ENCODE results near the gene NOL11. TPM values are rescaled to one million over a fixed set of nuclear protein-coding genes. Genes with fewer than 3 reads are reported as not detected.
"Not testable (repeated sequence)": the region's sequence is repeated elsewhere in the genome, so short reads cannot be mapped to it uniquely, and the experiment has no call there.

The NOL11 gene
- total RNA-seq, 2 donors from 2014 or later, result 46.1 to 75.4 TPM

DNA sequence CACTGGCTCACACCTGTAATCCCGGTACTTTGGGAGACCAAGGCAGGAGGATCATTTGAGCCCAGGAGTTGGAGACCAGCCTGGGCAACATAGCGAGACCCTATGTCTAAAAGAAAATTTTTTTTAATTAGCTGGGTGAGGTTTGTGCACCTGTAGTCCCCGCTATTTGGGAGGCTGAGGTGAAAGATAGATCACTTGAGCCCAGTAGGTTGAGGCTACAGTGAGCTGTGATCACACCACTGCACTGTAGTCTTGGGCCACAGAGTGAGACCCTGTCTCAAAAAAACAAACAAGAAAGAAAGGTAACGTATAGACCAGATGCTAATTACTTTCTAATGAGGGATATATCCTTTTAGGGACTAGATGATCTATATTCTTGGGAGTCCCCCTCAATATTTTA, 8.1 kb downstream of the NOL11 start:
- Mint-ChIP-seq H3K4me1 (peaks cover 12% of the 10 kb centered on the region), H3K36me3 (ENCODE audit: low read depth) (peaks cover 100% of the 10 kb centered on the region), H3K9me3 (no peaks in the 10 kb centered on the region), H3K4me3 (peak overlapping the region; percentile 30), H3K27ac (peak overlapping the region; percentile 65), H3K27me3 (no peaks in the 10 kb centered on the region)
- no peak for ATAC-seq (replicated peaks)

DNA sequence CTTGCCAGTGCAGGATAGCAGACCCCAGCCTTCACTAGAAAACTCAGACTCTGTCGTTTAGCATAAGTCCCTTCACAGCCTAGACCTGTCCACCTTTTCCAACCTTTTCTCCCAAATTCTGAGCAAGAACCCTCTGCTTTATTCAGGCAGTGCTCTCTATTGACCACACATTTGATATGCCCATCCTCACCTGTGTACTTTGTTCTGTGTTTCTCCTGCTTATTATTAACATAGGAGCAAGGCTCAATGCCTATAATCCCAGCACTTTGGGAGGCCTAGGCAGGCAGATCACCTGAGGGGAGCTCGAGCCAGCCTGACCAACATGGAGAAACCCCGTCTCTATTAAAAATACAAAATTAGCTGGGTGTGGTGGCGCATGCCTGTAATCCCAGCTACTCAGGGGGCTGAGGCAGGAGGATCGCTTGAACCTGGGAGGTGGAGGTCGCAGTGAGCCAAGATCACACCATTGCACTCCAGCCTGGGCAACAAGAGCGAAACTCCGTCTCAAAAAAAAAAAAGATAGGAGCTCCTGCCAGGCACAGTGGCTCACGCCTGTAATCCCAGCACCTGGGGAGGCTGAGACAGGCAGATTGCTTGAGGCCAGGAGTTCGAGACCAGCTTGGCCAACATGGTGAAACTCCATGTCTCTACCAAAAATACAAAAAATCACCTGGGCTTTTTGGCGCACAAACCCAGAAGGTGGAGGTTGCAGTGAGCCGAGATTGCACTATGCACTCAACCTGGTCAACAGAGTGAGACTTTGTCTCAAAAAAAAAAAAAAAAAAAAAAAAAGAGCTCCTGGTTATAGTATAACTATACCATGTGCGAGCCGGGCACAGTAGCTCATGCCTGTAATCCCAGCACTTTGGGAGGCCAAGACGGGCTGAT, 9.7 kb downstream of the NOL11 start:
- peaks cover 12% of the 10 kb centered on the region for H3K4me1 Mint-ChIP-seq
- H3K27ac Mint-ChIP-seq, result peak overlapping the region; percentile 12
- not testable (repeated sequence) for H3K27me3 Mint-ChIP-seq; H3K4me3 Mint-ChIP-seq; ATAC-seq (replicated peaks); H3K9me3 Mint-ChIP-seq
- peaks cover 100% of the 10 kb centered on the region for H3K36me3 Mint-ChIP-seq (ENCODE audit: low read depth)

DNA sequence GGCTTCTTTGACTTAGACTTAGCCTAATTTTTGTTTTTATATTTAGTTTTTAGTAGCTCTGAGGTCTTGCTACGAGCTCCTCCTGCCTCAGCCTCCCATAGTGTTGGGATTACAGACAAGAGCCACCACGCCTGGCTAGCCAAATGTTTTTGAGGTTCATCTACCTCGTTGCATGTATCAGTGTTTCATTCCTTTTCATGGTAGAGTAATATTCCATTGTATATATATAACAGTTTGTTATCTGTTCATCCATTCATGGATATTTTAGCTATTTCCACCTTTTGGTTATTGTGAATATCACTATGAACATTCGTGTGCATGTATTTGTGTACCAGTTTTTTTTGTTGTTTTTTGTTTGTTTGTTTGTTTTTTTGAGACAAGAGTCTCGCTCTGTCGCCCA, 12.2 kb downstream of the NOL11 start:
- peaks cover 23% of the 10 kb centered on the region for H3K4me1 Mint-ChIP-seq
- H3K9me3 Mint-ChIP-seq, result no peaks in the 10 kb centered on the region
- H3K27me3 Mint-ChIP-seq, result no peaks in the 10 kb centered on the region
- no peak overlapping the region for H3K27ac Mint-ChIP-seq
- H3K36me3 Mint-ChIP-seq (ENCODE audit: low read depth), result peaks cover 100% of the 10 kb centered on the region
- no peak for ATAC-seq (replicated peaks)
- H3K4me3 Mint-ChIP-seq, result no peak overlapping the region

DNA sequence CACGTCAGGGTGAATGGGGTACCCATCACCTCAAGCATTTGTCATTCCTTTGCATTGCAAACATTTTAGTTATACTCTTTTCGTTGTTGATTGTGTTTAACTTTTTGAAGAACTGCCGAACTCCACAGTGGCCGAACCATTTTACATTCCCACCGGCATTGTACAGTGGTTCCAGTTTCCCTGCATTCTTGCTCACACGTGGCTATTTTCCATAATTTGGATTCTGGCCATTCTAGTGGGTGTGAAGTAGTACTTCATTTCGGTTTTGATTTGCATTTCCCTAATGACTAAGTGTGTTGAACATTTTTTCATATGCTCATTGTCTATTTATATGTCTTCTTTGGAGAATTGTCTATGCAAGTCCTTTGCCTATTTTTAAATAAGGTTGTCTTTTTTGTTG, 13.0 kb downstream of the NOL11 start:
- Mint-ChIP-seq H3K36me3 (ENCODE audit: low read depth) (peaks cover 100% of the 10 kb centered on the region), H3K4me3 (no peak overlapping the region), H3K27ac (no peak overlapping the region)

DNA sequence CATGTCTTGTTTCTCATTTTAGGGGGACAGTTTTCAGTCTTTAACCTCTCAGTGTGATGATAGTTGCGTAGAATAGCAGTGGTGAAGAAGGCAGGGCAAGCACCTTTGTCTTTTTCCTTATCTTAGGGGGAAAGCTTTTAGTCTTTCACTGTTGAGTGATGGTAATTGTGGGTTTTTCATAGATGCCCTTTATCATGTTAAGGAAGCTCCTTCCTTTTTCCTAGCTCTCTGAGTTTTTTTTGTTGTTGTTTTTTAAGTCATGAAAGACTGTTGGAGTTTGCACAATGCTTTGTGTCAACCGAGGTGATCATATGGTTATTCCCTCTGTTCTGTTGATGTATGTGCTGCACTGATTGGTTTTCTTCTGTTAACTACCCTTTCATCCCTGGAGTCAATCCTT, 15.7 kb downstream of the NOL11 start:
- Mint-ChIP-seq H3K36me3 (ENCODE audit: low read depth) (peaks cover 100% of the 10 kb centered on the region), H3K27ac (peak overlapping the region; percentile 56), H3K9me3 (no peaks in the 10 kb centered on the region), H3K4me3 (no peak overlapping the region), H3K27me3 (no peaks in the 10 kb centered on the region), H3K4me1 (peaks cover 11% of the 10 kb centered on the region)
- ATAC-seq (replicated peaks), result no peak

More for the DNA sequence above, 13.0 kb downstream of the NOL11 start:
- H3K9me3 Mint-ChIP-seq, result no peaks in the 10 kb centered on the region
- ATAC-seq (replicated peaks), result no peak
- peaks cover 16% of the 10 kb centered on the region for H3K4me1 Mint-ChIP-seq
- H3K27me3 Mint-ChIP-seq, result no peaks in the 10 kb centered on the region

DNA sequence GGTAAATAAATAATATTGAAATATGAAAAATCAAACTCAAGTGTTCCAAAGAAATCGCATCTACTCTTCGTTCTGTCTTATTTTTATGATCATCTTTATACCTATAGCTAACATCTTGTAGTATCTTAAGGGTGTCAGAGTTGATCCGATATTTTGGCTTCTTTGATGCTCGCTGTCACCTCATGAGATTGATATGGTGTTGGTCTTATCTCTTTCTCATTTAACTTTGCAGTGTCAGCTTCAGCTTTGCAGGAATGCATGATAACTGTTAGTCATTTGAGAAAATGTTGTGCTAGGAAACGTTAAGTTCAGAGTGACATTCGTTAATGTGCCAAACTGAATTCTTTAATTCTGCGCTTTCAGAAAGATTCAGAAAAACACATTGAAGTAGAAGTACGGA, 19.4 kb downstream of the NOL11 start:
- no peak for ATAC-seq (replicated peaks)
- Mint-ChIP-seq H3K4me3 (no peak overlapping the region), H3K36me3 (ENCODE audit: low read depth) (peaks cover 98% of the 10 kb centered on the region), H3K9me3 (no peaks in the 10 kb centered on the region), H3K27ac (no peak overlapping the region), H3K27me3 (no peaks in the 10 kb centered on the region), H3K4me1 (peaks cover 11% of the 10 kb centered on the region)

DNA sequence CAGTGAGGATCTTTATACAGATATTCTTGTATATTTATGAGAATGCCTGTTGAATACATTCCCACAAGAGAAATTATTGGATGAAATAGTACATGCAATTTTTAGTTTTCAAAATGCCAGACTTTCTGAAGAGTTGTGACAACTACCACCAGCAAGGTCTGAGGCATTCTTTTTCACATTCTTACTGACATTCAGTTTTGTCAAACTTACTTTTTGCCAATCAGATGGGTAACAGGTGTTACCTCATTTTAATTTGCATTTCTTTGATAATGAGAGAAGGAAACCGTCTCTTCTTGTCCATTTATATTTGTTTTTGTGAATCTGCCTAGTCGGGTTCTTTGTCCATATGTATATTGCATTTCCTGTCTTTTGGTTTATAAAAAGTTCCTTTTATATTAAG, 24.3 kb downstream of the NOL11 start:
- no peak for ATAC-seq (replicated peaks)
- Mint-ChIP-seq H3K4me1 (no peaks in the 10 kb centered on the region), H3K27ac (no peak overlapping the region), H3K27me3 (no peaks in the 10 kb centered on the region), H3K9me3 (no peaks in the 10 kb centered on the region), H3K36me3 (ENCODE audit: low read depth) (peaks cover 98% of the 10 kb centered on the region), H3K4me3 (no peak overlapping the region)

DNA sequence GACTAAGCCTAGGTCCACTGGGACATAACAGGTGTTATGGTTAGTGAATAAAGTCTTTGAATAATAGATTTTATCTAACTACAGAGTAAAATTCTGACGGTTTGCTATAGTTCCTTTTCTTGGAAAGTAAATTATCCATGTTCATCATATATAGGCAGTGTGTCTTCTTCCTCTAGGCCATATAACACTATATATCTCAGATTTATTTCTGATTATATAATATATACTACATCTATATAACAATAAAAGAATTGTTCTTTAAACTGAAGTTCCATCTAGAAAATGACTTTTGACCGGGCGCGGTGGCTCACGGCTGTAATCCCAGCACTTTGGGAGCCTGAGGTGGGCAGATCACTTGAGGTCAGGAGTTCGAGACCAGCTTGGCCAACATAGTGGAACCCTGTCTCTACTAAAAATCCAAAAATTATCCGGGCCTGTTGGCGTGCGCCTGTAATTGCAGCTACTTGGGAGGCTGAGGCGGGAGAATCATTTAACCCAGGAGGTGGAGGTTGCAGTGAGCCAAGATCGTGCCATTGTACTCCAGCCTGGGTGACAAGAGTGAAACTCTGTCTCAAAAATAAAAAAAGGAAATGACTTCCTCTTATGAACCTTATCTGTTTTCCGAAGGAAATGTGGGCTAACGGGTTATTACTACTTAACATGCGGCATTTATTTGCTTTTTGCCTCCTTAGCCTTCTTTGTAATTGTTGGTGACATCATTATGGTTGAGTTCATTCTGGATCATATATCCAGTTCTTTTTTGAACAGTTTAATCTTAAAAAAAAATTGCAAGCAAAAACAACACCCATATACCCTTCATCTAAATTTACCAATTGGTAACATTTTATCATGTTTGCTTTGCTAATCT, 29.2 kb downstream of the NOL11 start:
- Mint-ChIP-seq H3K27ac (peak overlapping the region; percentile 56), H3K27me3 (no peaks in the 10 kb centered on the region), H3K36me3 (ENCODE audit: low read depth) (peaks cover 92% of the 10 kb centered on the region), H3K9me3 (no peaks in the 10 kb centered on the region), H3K4me1 (no peaks in the 10 kb centered on the region), H3K4me3 (no peak overlapping the region)
- ATAC-seq (replicated peaks), result no peak

DNA sequence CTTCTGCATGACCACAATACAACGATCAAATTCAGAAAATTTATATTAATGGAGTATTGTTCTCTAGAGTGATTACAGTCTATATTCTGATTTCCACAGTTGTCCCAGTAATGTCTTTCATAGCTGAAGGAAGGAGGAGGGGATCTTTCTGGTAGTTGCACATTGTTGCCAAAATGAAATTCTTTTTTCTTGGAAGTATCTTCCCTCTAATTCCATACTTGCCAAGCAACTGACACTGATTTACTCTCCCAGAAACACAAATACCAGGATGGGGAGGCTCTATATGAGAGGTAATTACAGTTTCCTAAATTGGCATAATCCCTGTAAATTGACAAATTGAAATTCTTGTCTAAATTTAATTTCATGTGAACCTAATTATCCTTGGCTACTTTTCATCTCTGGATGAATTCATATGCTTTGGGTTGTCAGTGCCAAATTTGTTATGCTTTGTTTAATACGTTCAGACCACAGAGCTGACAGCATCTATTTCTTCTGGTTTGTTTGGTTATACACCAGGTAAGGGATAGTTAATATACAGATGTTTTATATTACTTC, 30.0 kb downstream of the NOL11 start:
- H3K36me3 Mint-ChIP-seq (ENCODE audit: low read depth), result peaks cover 84% of the 10 kb centered on the region
- no peak for ATAC-seq (replicated peaks)
- H3K27me3 Mint-ChIP-seq, result no peaks in the 10 kb centered on the region
- H3K9me3 Mint-ChIP-seq, result no peaks in the 10 kb centered on the region
- H3K27ac Mint-ChIP-seq, result peak overlapping the region; percentile 56
- H3K4me3 Mint-ChIP-seq, result no peak overlapping the region
- H3K4me1 Mint-ChIP-seq, result no peaks in the 10 kb centered on the region

DNA sequence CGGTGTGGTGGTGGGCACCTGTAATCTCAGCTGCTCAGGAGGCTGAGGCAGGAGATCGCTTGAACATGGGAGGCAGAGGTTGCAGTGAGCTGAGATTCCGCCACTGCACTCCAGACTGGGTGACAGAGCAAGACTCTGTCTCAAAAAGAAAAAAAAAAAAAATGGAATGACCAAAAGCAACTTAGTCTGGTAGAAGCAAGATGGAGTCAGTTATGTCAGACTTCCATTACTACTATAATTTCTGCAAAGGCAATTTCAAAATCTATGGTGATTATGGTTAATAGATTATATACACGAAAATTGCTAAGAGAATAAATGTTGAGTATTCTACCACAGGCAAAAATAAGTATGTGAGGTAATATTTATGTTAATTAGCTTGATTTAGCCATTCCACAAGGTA, 32.3 kb downstream of the NOL11 start:
- H3K27ac Mint-ChIP-seq, result no peak overlapping the region
- H3K27me3 Mint-ChIP-seq, result no peaks in the 10 kb centered on the region
- H3K4me1 Mint-ChIP-seq, result no peaks in the 10 kb centered on the region
- H3K9me3 Mint-ChIP-seq, result no peaks in the 10 kb centered on the region
- H3K36me3 Mint-ChIP-seq (ENCODE audit: low read depth), result peaks cover 67% of the 10 kb centered on the region
- no peak overlapping the region for H3K4me3 Mint-ChIP-seq
- no peak for ATAC-seq (replicated peaks)

DNA sequence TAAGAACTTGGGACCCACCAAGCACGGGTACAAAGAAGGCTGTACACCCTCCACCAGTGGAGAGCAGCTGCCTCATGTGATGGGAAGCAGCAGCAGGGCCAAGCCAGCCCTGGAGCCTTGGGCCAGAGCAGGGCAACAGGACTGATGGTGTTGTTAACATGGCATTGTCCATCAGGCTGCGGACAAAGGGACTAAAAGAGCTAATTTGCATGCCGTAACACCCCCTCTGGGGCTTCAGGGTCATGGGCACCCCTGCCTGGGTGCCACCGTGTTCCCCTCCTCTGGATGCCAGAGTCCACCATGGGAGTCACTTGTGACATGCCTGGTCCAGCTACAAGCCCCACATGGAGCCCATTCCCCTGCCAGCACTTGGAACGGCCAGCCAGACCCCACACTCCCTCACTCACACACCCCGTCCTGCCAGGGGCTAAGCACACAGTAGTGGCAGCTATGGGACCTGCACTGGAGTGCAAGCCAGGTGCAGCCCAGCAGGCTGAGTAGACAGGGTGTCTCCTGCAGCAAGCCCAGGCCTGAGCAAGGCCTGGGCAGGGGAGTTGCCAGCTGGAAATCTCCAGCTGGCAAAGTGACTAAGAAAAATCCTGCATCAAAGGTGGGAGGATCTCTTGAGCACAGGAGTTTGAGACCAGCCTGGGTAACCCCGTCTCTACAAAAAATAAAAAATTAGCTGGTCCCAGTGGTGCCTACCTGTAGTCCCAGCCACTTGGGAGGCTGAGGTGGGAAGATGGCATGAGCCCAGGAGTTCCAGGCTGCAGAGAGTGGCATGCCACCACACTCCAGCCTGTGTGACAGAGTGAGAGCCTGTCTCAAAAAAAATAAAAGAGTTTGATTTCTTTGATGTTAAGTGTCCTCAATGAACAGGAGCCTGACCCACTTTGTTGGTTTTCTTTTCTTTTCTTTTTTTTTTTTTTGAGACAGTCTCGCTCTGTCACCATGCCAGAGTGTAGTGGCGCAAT, 33.7 kb downstream of the NOL11 start:
- Mint-ChIP-seq H3K27ac (no peak overlapping the region), H3K4me3 (no peak overlapping the region), H3K27me3 (no peaks in the 10 kb centered on the region), H3K9me3 (no peaks in the 10 kb centered on the region), H3K4me1 (peaks cover 5% of the 10 kb centered on the region), H3K36me3 (ENCODE audit: low read depth) (peaks cover 59% of the 10 kb centered on the region)
- no peak for ATAC-seq (replicated peaks)

DNA sequence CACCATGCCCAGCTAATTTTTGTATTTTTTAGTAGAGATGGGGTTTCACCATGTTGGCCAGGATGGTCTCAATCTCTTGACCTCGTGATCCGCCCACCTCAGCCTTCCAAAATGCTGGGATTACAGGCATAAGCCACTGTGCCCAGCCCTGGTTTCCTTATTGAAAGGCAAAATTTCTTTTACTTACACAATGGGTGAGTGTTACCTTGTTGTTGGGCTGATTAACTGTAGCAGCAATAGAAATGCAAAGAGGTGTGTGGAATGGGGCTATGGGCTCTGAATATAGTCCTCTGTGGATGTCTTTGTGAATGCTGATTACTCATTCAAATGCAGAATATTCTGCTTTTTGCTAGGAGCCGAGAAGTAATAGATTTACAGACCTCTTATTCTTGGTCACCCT, 34.4 kb downstream of the NOL11 start:
- not testable (repeated sequence) for H3K9me3 Mint-ChIP-seq; H3K27me3 Mint-ChIP-seq; H3K4me3 Mint-ChIP-seq; H3K27ac Mint-ChIP-seq; ATAC-seq (replicated peaks); H3K4me1 Mint-ChIP-seq
- peaks cover 52% of the 10 kb centered on the region for H3K36me3 Mint-ChIP-seq (ENCODE audit: low read depth)

DNA sequence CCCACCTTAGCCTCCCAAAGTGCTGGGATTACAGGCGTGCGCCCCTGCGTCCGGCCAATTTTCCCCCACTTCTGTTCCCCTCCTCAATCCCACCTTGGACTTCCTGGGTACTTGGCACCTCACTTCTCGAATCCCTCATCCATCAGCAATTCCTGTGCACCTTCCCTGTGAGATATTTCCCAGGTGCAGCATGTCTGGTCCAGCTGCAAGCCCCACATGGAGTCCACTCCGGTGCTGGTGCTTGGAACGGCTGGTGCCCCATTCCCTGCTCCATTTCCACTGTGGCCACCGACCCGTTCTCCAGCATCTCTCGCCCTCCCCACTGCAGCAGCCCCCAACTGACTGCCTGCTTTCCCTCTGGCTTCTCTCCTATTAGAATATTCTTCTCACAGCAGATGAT, 35.3 kb downstream of the NOL11 start:
- Mint-ChIP-seq H3K9me3 (no peaks in the 10 kb centered on the region), H3K36me3 (ENCODE audit: low read depth) (peaks cover 44% of the 10 kb centered on the region), H3K4me3 (no peak overlapping the region), H3K4me1 (peaks cover 6% of the 10 kb centered on the region), H3K27ac (no peak overlapping the region), H3K27me3 (no peaks in the 10 kb centered on the region)
- no peak for ATAC-seq (replicated peaks)

DNA sequence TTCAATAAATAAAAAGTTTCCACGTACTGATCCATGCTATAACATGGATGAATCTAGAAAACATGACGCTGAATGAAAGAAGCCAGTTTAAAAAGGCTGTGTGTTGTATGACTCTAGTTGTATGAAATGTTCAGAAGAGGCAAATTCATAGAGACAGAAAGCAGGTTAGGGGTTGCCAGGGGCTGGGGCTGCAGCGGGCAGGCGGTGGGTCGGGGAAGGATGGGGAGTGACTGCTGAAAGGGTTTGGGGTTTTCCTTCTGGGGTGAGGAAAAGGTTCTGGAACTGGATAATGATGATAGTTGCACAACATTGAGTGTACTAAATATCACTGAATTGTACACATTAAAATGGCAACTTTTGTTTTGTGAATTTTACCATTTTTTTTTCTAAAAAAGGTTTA, 36.3 kb downstream of the NOL11 start:
- no peak for ATAC-seq (replicated peaks)
- H3K36me3 Mint-ChIP-seq (ENCODE audit: low read depth), result peaks cover 34% of the 10 kb centered on the region
- H3K4me1 Mint-ChIP-seq, result peaks cover 6% of the 10 kb centered on the region
- H3K9me3 Mint-ChIP-seq, result no peaks in the 10 kb centered on the region
- H3K27ac Mint-ChIP-seq, result no peak overlapping the region
- no peaks in the 10 kb centered on the region for H3K27me3 Mint-ChIP-seq
- no peak overlapping the region for H3K4me3 Mint-ChIP-seq

Measured in activated T-helper 17 cell treated with anti-CD3 and anti-CD28 coated beads, Interleukin-2, amount 50 U/mL, for 72 hours (primary cell).